Muscle of leg (tissue), 11 donors: ENCODE results near the gene ARAP1. TPM values are rescaled to one million over a fixed set of nuclear protein-coding genes. Genes with fewer than 3 reads are reported as not detected.

Experiments used
- DNase-seq: peaks from one replicate; pipeline ENCODE4 v3.0.0; 2013
- H3K27ac ChIP-seq: one replicate; pipeline ENCODE4 v1.5.1; 2013; ENCODE audit warnings: mild to moderate bottlenecking, low read length, control low read depth
- H3K27me3 ChIP-seq: one replicate; pipeline ENCODE4 v1.6.1; 2013; ENCODE audit warnings: low read length; ENCODE audit not compliant: control insufficient read depth, insufficient read depth
- H3K36me3 ChIP-seq: one replicate; pipeline ENCODE4 v1.6.1; 2013; ENCODE audit warnings: low read length; ENCODE audit not compliant: control insufficient read depth, insufficient read depth
- H3K4me1 ChIP-seq: one replicate; pipeline ENCODE4 v1.6.1; 2013; ENCODE audit warnings: low read length; ENCODE audit not compliant: control insufficient read depth, insufficient read depth
- H3K4me3 ChIP-seq: one replicate; pipeline ENCODE4 v1.5.1; 2013; ENCODE audit warnings: low read length, control low read depth
- H3K9me3 ChIP-seq: replicated peaks from 2 replicates; pipeline ENCODE4 v1.6.1; 2013; ENCODE audit warnings: low read depth, low read length; ENCODE audit not compliant: control insufficient read depth
- WGBS: methylation state at CpG from one replicate; pipeline ENCODE4 v1.1.5; 2013; ENCODE audit warnings: missing lambda C conversion rate; ENCODE audit not compliant: insufficient coverage; 5-methylcytosine and 5-hydroxymethylcytosine counted together
- polyA plus RNA-seq, 8 donors: library from polyadenylated mRNA; unstranded; fragments of 120-200 nt; gene quantifications; one replicate each; pipeline versions ENCODE4 v1.2.1 to v1.2.3, GENCODE V29; 2013; ENCODE audit warnings: inconsistent platforms in 1 of 8, low replicate concordance in 1 of 8; ENCODE audit not compliant: insufficient read length in 8 of 8, insufficient read depth in 1 of 8
- total RNA-seq: library from RNA; stranded (reverse); fragments of 120-200 nt; gene quantifications from one replicate; pipeline ENCODE4 v1.2.4, GENCODE V29; 2013

Gene ARAP1
- total and polyA plus RNA-seq, 9 donors, result 56.1 to 75.1 (median 62.8) TPM

DNA sequence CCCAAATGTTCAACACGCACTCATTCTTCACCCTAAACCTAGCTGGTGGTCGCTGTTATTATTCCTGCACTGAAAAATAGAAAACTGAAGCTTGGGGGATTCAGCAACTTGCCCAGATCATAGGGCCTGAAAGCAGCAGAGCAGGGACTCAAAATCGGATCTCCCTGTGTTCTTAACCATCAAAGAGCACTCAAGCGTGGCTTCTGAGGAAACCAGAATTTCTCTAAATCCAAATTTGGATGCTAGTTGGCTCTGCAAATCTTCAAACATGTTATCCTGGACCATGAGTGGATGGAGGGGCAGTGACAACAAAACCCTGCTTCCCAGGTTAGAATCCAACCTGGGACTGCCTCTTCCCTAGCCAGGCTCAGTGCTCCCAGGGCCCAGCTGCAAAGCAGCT is 11.6 kb upstream of the ARAP1 start:
- Histone ChIP-seq H3K27me3 (no peaks in the 10 kb centered on the region), H3K4me3 (no peak overlapping the region), H3K27ac (no peak overlapping the region), H3K9me3 (no peaks in the 10 kb centered on the region), H3K4me1 (peaks cover 15% of the 10 kb centered on the region), H3K36me3 (no peaks in the 10 kb centered on the region)
- DNase-seq, result no peak
- 80% methylated on average over 1 of the region's 4 CpGs for WGBS

DNA sequence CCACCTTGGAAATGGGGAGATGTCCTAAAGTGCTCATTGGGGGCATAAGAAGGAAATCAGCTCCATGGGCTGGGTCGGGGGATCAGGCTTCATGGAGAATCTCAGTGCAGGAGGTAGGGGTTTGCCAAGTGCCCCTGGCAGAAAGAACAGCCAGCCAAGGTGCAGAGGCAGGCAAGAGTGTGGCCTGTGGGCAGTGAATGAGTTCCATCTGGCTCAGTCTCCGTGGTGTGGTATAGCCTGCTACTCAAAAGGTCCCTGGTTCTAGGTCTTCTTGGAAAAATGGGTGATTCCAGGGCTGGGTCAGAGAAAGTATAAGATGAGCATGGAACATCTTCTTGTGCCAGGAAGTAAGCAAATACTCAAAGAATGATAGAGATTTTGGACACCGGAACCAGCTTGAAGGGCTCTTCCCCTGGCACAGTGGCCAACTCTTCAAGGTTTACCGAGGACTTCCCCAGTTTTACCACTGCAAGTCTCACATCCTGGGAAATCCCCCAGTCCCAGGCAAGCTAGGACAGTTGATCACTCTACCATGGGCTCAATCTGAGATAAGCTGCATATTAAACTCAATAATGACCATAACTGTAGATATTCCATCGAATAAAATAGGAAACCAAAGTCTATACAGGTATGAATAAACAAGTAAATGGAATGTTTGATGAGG is 10.6 kb upstream of the ARAP1 start:
- DNase-seq, result no peak
- 80% methylated on average over 4 of the region's 5 CpGs for WGBS
- Histone ChIP-seq H3K4me1 (peaks cover 23% of the 10 kb centered on the region), H3K27me3 (no peaks in the 10 kb centered on the region), H3K9me3 (no peaks in the 10 kb centered on the region), H3K27ac (no peak overlapping the region), H3K36me3 (no peaks in the 10 kb centered on the region), H3K4me3 (no peak overlapping the region)

DNA sequence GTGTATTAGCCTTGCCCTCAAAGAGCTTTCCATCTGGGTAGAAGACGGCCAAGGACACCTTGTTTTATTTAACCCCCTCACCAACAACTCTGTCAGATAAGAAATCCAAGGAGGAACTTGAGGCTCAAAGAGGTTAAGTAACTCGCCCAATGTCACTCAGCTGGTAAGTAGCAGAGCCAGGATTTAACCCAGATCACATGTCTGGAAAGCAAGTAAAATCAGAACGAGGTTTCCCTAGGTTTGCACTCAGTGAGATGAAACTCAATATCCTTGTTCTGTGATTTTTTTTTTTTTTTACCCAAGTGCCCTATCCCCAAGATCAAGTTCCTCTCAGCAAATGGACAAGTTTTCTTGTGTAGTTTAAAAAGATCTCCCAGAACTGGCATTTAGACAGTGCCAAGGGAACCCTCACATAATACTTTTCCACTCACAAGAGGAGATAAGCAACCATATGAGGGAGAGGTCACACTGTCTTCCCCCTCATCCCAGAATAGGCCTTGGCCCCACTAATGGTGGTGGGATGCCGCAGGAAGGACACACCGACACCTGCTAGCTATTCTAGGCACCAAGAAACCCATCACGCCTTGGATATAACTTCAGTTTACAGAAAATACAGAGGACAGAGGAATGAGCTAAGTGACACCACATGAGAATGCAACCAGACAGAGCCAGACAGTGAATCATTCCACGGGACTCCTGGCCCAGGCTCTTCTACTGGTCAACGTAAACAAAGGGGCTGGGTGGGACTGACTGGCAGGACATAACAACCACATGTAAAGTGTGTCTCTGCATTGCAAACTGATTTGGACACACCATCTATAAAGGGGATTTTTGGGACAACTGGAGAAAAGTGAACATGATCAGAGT is 8.6 kb upstream of the ARAP1 start:
- Histone ChIP-seq H3K27ac (peak overlapping the region; percentile 24), H3K27me3 (no peaks in the 10 kb centered on the region), H3K4me1 (peaks cover 27% of the 10 kb centered on the region), H3K4me3 (no peak overlapping the region), H3K9me3 (no peaks in the 10 kb centered on the region), H3K36me3 (peaks cover 7% of the 10 kb centered on the region)
- DNase-seq, result no peak
- 80% methylated on average over 3 of the region's 8 CpGs for whole genome bisulfite sequencing

DNA sequence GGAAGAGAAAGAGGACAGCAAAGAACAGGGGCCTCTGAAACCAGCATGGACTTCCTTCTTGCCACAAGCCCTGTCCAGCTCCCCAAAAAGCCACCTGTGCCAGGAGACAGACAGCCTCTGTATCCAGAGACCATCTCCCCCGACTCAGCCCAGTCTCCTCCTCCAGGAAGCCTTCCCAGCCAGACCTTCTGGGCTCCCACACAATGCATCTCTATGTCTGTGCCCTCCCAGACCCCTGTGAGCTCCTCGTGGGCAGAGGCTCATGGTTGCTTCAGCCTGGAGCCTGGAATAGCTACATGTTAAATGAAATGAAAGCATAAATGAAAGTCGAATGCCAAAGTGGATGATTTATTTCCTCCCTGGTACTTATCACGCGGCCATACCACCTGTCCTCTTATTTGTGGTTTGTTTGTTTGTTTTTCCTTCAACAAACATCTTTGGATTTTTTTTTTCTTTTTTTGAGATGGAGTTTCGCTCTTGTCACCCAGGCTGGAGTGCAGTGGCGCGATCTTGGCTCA is 7.3 kb upstream of the ARAP1 start:
- H3K9me3 ChIP-seq, result no peaks in the 10 kb centered on the region
- H3K4me3 ChIP-seq, result no peak overlapping the region
- peak overlapping the region; percentile 75 for H3K27ac ChIP-seq
- peaks cover 7% of the 10 kb centered on the region for H3K36me3 ChIP-seq
- WGBS, result 42% methylated on average over 2 of the region's 8 CpGs
- peaks cover 28% of the 10 kb centered on the region for H3K4me1 ChIP-seq
- no peak for DNase-seq
- no peaks in the 10 kb centered on the region for H3K27me3 ChIP-seq

DNA sequence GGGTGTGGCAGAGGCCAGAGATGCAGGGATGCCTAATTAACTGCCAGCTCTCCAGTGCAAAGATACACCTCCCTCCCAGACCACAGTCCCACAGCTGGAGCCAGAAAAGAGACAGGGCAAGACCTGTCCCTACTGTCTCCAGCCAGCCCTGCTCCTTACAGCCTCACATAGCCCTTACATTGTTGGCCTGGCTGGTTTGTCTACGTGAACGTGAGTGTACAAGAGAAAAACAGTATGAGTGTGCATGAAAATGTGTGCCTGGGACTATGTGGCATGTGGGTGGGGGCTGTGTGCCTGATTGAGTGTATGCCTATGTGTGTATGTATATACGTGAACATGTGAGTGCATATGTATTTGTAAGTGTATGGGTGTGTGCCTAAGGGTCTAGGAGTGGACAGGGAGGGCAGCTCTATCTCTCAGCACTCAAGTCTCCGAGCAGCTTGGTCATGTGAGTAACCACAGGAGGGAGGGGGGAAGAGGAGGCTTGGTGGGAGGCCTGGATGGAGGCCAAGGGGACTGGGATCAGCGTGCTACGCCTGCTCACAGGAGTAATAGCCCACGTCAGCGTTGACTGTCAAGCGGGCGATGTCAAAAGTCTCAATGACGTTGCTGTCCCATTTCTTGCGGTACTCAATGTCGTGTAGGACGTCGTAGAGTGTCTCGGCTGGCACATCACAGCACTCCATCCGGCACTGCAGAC is 6.6 kb upstream of the ARAP1 start:
- WGBS, result 50% methylated on average over 16 of the region's 17 CpGs
- DNase-seq, result peak; percentile 73
- Histone ChIP-seq H3K36me3 (peaks cover 7% of the 10 kb centered on the region), H3K4me3 (no peak overlapping the region), H3K27me3 (no peaks in the 10 kb centered on the region), H3K4me1 (peaks cover 28% of the 10 kb centered on the region), H3K27ac (peak overlapping the region; percentile 75), H3K9me3 (no peaks in the 10 kb centered on the region)

DNA sequence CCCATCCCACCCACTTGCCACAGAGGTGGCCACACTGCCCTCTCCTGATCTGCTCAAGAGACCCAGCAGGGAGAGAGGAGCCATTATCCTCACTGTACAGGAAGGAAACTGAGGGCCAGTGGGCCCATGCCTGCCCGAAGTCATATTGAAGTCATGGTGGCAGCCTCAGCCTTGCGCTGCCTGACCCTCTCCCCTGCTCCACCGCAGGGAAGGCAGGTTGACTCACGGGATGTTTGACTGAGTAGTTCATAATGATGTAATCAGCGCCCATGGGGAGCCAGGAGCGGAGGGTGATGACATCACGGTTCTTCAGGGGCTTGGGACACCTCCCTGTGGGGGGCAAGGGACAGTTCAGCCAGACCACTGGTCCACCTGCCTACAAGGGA is 6.1 kb upstream of the ARAP1 start:
- Histone ChIP-seq H3K27me3 (no peaks in the 10 kb centered on the region), H3K36me3 (peaks cover 7% of the 10 kb centered on the region), H3K27ac (no peak overlapping the region), H3K4me1 (peaks cover 32% of the 10 kb centered on the region), H3K9me3 (no peaks in the 10 kb centered on the region), H3K4me3 (no peak overlapping the region)
- DNase-seq, result no peak
- WGBS, result 72% methylated on average over 7 of the region's 7 CpGs

DNA sequence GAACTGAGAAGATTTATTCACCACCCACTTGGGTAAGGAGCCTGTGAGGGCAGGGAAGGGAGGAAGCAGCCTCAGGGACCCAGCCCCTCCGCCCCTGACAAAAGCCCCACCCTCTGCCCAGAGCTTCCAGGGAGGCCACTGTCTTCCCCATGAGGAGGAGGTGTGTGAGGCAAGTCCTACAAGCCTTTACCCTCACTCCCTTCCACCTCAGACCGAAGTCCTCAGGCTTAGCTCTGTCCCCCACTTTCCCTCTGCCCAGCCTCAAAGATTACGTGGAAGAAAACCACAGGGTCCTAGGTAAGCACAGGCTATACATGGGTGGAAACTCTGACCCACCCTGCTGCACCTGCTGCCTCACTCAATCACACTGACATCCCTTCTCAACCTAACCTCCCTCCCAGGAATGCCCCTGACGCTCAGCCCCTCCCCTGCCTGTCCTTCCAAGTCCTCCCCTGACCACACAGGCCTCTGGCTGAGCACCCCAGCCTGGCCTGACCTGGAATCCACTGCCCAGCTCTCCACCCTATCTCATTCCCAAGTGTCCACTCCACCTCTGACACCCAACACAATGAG is 3.6 kb upstream of the ARAP1 start:
- Histone ChIP-seq H3K27ac (peak overlapping the region; percentile 73), H3K4me3 (no peak overlapping the region), H3K9me3 (no peaks in the 10 kb centered on the region), H3K4me1 (peaks cover 50% of the 10 kb centered on the region), H3K36me3 (peaks cover 7% of the 10 kb centered on the region), H3K27me3 (peaks cover 4% of the 10 kb centered on the region)
- 72% methylated on average over 3 of the region's 4 CpGs for WGBS
- peak; percentile 63 for DNase-seq

DNA sequence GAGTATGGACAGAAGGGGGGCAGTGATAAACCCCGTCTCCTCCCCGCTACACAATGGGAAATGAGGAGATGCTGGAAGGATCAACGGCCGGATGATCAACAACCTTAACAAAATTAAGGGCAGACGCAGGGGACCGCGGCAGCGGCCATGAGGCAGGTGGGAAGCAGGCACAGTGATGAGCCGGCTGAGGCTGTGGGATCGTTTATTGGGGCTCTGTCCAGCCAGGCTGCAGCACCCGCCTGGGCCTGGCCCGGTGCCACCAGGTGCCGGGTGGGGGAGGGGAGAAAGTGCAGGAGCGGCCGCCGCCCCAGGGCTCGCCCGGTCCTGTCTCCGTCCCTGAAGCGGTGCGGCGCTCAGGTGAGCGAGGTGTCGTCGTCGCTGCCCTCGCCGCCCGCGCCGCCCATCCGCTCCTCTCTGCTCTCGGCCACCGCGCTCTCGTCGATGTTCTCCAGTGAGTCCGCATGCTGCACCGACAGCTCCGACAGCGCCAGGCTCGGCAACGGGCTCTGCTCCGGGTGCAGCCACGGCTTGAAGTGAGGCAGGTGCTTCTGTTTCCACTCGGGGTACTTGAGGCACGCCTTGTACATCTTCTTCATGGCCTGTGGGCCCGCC is 2.4 kb upstream of the ARAP1 start:
- H3K9me3 ChIP-seq, result no peaks in the 10 kb centered on the region
- DNase-seq, result no peak
- peaks cover 4% of the 10 kb centered on the region for H3K27me3 ChIP-seq
- H3K4me3 ChIP-seq, result no peak overlapping the region
- no peak overlapping the region for H3K27ac ChIP-seq
- peaks cover 49% of the 10 kb centered on the region for H3K4me1 ChIP-seq
- 49% methylated on average over 41 of the region's 48 CpGs for WGBS
- peaks cover 7% of the 10 kb centered on the region for H3K36me3 ChIP-seq

DNA sequence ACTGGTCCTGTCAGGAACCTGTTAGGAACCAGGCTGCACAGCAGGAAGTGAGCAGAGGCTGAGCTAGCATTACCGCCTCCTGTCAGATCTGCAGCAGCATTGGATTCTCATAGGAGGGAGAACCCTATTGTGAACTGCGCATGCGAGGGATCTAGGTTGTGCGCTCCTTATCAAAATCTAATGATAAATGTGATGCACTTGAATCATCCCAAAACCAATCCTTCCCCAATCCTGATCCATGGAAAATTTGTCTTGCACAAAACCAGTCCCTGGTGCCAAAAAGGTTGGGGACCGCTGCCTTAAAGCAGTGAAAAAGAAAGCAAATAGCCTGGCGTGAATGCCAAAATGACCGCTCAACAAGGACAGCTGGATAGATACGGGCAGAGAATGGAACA is 1.9 kb upstream of the ARAP1 start:
- 85% methylated on average over 5 of the region's 8 CpGs for WGBS

More for the DNA sequence above, 1.9 kb upstream of the ARAP1 start:
- H3K9me3 ChIP-seq, result no peaks in the 10 kb centered on the region
- peaks cover 4% of the 10 kb centered on the region for H3K27me3 ChIP-seq
- no peak overlapping the region for H3K27ac ChIP-seq
- no peak overlapping the region for H3K4me3 ChIP-seq
- peaks cover 45% of the 10 kb centered on the region for H3K4me1 ChIP-seq
- H3K36me3 ChIP-seq, result peaks cover 7% of the 10 kb centered on the region
- DNase-seq, result no peak
